ENCODE results near the gene PHACTR2. TPM values are rescaled to one million over a fixed set of nuclear protein-coding genes. Genes with fewer than 3 reads are reported as not detected.

Gene PHACTR2
- total RNA-seq, 6 donors from 2014 or later: 68.1 to 133 (median 109) TPM

DNA sequence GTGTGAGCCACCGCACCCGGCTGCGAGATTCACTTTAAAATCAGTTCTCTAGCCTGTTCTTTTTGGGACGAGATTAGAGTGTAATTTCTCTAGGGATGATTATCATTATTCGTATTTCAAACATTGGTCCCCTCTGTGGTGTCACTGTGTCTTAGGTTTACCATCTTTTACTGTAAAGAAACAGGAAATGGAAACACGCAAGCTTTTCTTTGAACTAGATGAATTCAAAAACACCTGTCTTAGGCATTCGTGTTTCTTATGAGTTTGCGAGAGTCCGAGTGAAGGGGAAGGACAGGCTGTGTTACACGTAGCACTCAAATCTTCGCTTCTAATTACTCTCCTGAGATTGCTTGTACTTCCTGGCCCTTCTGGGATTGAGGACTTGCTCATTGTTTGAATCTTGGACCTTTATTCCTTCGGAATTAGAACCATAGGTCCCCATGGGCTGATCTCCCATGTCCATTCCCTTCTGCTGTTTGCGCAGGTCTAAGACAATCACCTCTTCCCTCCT is 61.6 kb downstream of the PHACTR2 start:
- DNase-seq (no peak), ATAC-seq (ENCODE audit: low FRiP score in 2 of 2) (no peak)
- 89 to 95% methylated on average over 13 of the region's 13 CpGs for WGBS, 2 donors
- no peak overlapping the region for H3K27ac ChIP-seq
- peaks cover 34 to 45% (median 38%) of the 10 kb centered on the region in 4 donors for H3K4me1 ChIP-seq
- H3K9me3 ChIP-seq: no peaks in the 10 kb centered on the region
- no peak overlapping the region for H3K4me3 ChIP-seq
- H3K27me3 ChIP-seq: no peaks in the 10 kb centered on the region
- H3K36me3 ChIP-seq: no peaks in the 10 kb centered on the region
- TF ChIP-seq, protein P1, sequence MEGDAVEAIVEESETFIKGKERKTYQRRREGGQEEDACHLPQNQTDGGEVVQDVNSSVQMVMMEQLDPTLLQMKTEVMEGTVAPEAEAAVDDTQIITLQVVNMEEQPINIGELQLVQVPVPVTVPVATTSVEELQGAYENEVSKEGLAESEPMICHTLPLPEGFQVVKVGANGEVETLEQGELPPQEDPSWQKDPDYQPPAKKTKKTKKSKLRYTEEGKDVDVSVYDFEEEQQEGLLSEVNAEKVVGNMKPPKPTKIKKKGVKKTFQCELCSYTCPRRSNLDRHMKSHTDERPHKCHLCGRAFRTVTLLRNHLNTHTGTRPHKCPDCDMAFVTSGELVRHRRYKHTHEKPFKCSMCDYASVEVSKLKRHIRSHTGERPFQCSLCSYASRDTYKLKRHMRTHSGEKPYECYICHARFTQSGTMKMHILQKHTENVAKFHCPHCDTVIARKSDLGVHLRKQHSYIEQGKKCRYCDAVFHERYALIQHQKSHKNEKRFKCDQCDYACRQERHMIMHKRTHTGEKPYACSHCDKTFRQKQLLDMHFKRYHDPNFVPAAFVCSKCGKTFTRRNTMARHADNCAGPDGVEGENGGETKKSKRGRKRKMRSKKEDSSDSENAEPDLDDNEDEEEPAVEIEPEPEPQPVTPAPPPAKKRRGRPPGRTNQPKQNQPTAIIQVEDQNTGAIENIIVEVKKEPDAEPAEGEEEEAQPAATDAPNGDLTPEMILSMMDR (IDR thresholded peaks at IDR 0.05): no peak
- no peak for TF ChIP-seq POLR2AphosphoS5 (IDR thresholded peaks at IDR 0.05)
- no peak for TF ChIP-seq POLR2A (IDR thresholded peaks at IDR 0.05)
- no peak for TF ChIP-seq EP300 (IDR thresholded peaks at IDR 0.05)

DNA sequence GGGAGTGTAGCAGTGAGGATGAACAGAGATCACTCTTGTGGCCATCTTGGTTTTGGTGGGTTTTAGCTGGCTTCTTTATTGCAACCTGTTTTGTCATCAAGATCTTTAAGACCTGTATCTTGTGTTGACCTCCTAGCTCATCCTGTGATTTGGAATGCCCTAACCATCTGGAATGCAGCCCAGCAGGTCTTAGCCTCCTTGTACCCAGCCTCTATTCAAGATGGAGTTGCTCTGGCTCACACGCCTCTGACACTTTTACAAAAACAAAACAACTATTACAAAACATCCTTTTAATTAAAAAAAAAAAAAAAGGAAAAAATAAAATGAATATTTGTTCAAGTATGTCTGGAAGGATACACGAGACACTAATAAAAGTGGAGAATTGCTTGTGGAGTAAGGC is 62.4 kb downstream of the PHACTR2 start:
- Histone ChIP-seq H3K4me1 (peaks cover 34 to 46% (median 40%) of the 10 kb centered on the region in 4 donors), H3K27ac (no peak overlapping the region), H3K36me3 (no peaks in the 10 kb centered on the region), H3K27me3 (no peaks in the 10 kb centered on the region), H3K4me3 (no peak overlapping the region), H3K9me3 (no peaks in the 10 kb centered on the region)
- TF ChIP-seq, protein P1 (IDR thresholded peaks at IDR 0.05): no peak
- TF ChIP-seq POLR2A (IDR thresholded peaks at IDR 0.05): no peak
- TF ChIP-seq POLR2AphosphoS5 (IDR thresholded peaks at IDR 0.05): no peak
- no peak for TF ChIP-seq EP300 (IDR thresholded peaks at IDR 0.05)
- ATAC-seq (ENCODE audit: low FRiP score in 2 of 2): no peak
- no peak for DNase-seq
- 83 to 92% methylated on average over 2 of the region's 2 CpGs for WGBS, 2 donors

DNA sequence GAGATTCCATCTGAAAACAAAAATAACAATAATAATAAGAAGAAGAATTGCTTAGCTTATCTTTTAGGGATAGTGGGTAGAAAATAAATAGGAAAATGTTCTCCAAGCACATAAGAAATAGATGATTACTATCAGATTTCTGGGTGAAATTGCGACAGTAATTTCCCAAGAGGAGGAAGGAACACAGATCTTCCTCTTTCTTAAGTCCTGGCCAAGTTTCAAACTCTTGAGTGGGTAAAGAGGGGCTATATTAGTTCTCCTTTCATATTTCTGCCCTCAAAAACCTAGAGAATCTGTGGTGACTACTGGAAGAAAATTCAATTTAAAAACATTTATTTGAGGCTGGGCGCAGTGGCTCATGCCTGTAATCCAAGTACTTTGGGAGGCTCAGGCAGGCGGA is 63.7 kb downstream of the PHACTR2 start:
- H3K4me1 ChIP-seq: peaks cover 35 to 47% (median 41%) of the 10 kb centered on the region in 4 donors
- H3K27ac ChIP-seq: peak overlapping the region in 3 of 4 donors; percentile 14 to 74 (median 15)
- no peaks in the 10 kb centered on the region for H3K9me3 ChIP-seq
- H3K36me3 ChIP-seq: no peaks in the 10 kb centered on the region
- no peak for TF ChIP-seq POLR2A (IDR thresholded peaks at IDR 0.05)
- no peak for TF ChIP-seq EP300 (IDR thresholded peaks at IDR 0.05)
- TF ChIP-seq, protein P1 (IDR thresholded peaks at IDR 0.05): no peak
- TF ChIP-seq POLR2AphosphoS5 (IDR thresholded peaks at IDR 0.05): no peak
- H3K27me3 ChIP-seq: no peaks in the 10 kb centered on the region
- DNase-seq (no peak), ATAC-seq (ENCODE audit: low FRiP score in 2 of 2) (peak in 1 of 2 donors; percentile 39)
- 71 to 77% methylated on average over 3 of the region's 3 CpGs for WGBS, 2 donors
- H3K4me3 ChIP-seq: no peak overlapping the region

DNA sequence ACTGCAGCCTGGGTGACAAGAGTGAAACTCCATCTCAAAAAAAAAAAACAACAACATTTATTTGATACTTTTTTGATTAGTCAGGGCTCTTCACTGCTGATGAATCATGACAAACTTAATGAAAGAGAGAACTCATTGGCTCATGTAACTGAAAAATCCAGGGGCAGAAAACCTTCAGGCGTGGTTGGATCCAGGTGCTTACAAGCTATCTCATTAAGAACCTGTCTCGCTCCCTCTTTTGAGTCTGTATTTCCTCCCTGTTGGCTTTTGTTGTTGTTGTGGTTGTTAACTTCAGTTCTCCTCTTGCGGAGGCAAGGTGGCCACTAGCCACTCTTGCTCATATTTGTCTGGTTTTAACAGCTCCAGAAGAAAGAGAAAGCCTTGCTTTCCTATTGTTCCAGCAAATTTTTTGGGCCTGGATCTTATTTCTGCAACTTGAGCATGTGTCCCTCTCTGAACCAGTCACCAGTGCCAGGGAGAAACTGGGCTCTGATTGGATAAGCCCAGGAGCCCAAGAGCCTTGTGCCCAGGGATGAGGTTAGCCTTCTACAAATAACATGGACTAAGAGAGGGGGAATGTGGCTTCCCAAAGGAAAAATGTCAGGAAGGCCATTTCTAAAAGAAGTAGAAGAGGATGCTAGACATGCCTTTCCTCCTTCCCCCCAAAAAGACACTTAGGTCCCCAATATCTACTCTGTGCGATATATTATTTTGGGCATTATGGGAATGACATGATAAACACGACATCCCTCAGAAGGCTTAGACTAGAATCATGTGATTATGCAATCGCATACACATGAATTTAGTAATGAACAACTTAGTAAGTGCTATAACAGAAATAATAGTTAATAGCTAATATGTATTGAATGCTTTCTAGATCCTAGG is 64.5 kb downstream of the PHACTR2 start:
- Histone ChIP-seq H3K27ac (peak overlapping the region in 2 of 4 donors; percentile 14 to 80), H3K9me3 (no peaks in the 10 kb centered on the region), H3K4me1 (peaks cover 36 to 56% (median 47%) of the 10 kb centered on the region in 4 donors), H3K4me3 (no peak overlapping the region), H3K27me3 (no peaks in the 10 kb centered on the region), H3K36me3 (no peaks in the 10 kb centered on the region)
- DNase-seq (no peak), ATAC-seq (ENCODE audit: low FRiP score in 2 of 2) (no peak)
- 83% methylated on average over 6 of the region's 6 CpGs for WGBS, 2 donors
- TF ChIP-seq POLR2AphosphoS5 (IDR thresholded peaks at IDR 0.05) (no peak), EP300 (IDR thresholded peaks at IDR 0.05) (no peak), POLR2A (IDR thresholded peaks at IDR 0.05) (no peak)
- TF ChIP-seq, protein P1 (IDR thresholded peaks at IDR 0.05): no peak

Measured in upper lobe of left lung (tissue), 6 donors.